Upper lobe of left lung (tissue), 4 donors: ENCODE results near the gene BLACAT1.

Experiments used
- CTCF ChIP-seq, 6 experiments: fragments of 450-650 bp in 4 of 6; fragments of 200-600 bp in 2 of 6; sonication (generic) in 2 of 6; IDR thresholded peaks; one replicate each; pipeline ENCODE4 v1.5.1; 2016 to 2019; ENCODE audit warnings: antibody characterized with exemption in 6 of 6
- EP300 ChIP-seq, 4 donors: sonication (generic); formaldehyde crosslinking; IDR thresholded peaks; one replicate each; pipeline ENCODE4 v1.5.1; 2017; ENCODE audit warnings: antibody characterized with exemption in 4 of 4, control low read depth in 2 of 4
- POLR2A ChIP-seq, 4 donors: fragments of 450-650 bp; IDR thresholded peaks; one replicate each; pipeline ENCODE4 v1.5.1; 2016 to 2017; ENCODE audit warnings: antibody characterized with exemption in 4 of 4, mild to moderate bottlenecking in 2 of 4
- POLR2AphosphoS5 ChIP-seq, 2 donors: sonication (generic); formaldehyde crosslinking; IDR thresholded peaks; one replicate each; pipeline ENCODE4 v1.5.1; 2017; ENCODE audit warnings: antibody characterized with exemption in 2 of 2

DNA sequence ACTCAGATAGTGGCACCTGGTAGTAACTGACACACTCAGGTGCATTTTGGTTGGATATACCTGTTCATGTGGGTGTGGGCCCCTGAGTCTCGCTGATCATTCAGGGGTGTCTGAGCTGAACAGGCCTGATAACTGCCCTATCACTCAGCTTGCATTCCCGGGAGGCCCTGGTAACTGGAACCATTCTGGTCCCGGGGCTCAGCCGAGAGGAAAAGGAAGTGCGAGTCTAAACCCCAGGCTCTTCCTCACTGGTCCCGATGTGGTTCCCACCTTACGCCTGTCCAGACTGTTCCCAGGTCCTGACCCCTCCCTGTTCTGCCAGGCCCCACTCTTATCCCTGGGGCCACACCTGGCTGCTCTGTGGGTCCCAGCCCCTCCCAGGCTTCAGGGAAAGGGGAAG is 36.9 kb upstream of the BLACAT1 start:
- TF ChIP-seq CTCF (IDR thresholded peaks at IDR 0.05) (no peak), EP300 (IDR thresholded peaks at IDR 0.05) (no peak), POLR2A (IDR thresholded peaks at IDR 0.05) (no peak), POLR2AphosphoS5 (IDR thresholded peaks at IDR 0.05) (no peak)
